ENCODE measurements around the gene MYOZ2. TPM values are rescaled to one million over a fixed set of nuclear protein-coding genes. Genes with fewer than 3 reads are reported as not detected.

The MYOZ2 gene
- total RNA-seq, 1 experiment from 2014 or later, result not detected

Other genes with a start within 250 kb of the MYOZ2 start
- 0.45 and 0.95 TPM in 2 replicates for gene SYNPO2, start 247.0 kb upstream of the MYOZ2 start, total RNA-seq (2014; rRNA removed; shearing (Covaris generic))
- gene USP53, start 76.9 kb downstream of the MYOZ2 start, total RNA-seq (2014; rRNA removed; shearing (Covaris generic)), result 2.8 and 6.7 TPM in 2 replicates
- not detected in 2 replicates for gene FABP2, start 186.3 kb downstream of the MYOZ2 start, total RNA-seq (2014; rRNA removed; shearing (Covaris generic))